ENCODE results near the gene AGAP1.

AGAP1 gene

GRCh38 chr2:235898766-235899165 lies 404.9 kb downstream of the AGAP1 start:
- H3K9me3 ChIP-seq (ENCODE audit: control insufficient read depth, insufficient read depth, low read length), result no peaks in the 10 kb centered on the region
- H3K4me3 ChIP-seq (ENCODE audit: low read length), result no peak overlapping the region
- H3K27ac ChIP-seq (ENCODE audit: low read length), result no peak overlapping the region
- no CpG with 5 or more reads among the region's 4 CpGs for WGBS (ENCODE audit: insufficient coverage, insufficient read length)
- DNase-seq (ENCODE audit: low read depth, low spot score), result no peak
- no peaks in the 10 kb centered on the region for H3K36me3 ChIP-seq (ENCODE audit: control insufficient read depth, insufficient read depth, low read length)
- no peaks in the 10 kb centered on the region for H3K4me1 ChIP-seq (ENCODE audit: control insufficient read depth, insufficient read depth, low read length)
- no peaks in the 10 kb centered on the region for H3K27me3 ChIP-seq (ENCODE audit: control insufficient read depth, insufficient read depth, low read length)

DNA sequence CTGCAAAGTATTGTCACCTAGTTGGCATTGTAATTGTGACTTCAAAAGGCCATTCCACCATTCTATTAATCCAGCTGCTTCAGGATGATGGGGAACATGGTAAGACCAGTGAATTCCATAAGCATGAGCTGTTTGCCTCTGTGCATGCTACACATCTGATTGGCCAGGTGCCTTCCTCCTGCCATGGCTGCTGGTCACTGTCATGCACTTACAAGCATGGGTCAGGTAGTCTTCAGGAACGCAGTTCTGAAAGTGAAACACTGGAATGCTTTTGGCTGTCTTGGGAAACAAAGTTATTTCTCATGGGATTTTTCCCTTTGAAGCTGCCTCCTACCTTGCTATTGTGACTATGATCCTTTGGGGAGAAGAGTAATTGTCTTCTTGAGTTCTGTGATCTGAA lies 406.8 kb downstream of the AGAP1 start:
- no CpG with 5 or more reads among the region's 1 CpG for WGBS (ENCODE audit: insufficient coverage, insufficient read length)
- no peak for DNase-seq (ENCODE audit: low read depth, low spot score)

GRCh38 chr2:235901243-235901642 lies 407.4 kb downstream of the AGAP1 start:
- Histone ChIP-seq H3K27me3 (ENCODE audit: control insufficient read depth, insufficient read depth, low read length) (no peaks in the 10 kb centered on the region), H3K9me3 (ENCODE audit: control insufficient read depth, insufficient read depth, low read length) (no peaks in the 10 kb centered on the region), H3K4me1 (ENCODE audit: control insufficient read depth, insufficient read depth, low read length) (no peaks in the 10 kb centered on the region), H3K4me3 (ENCODE audit: low read length) (no peak overlapping the region), H3K36me3 (ENCODE audit: control insufficient read depth, insufficient read depth, low read length) (no peaks in the 10 kb centered on the region), H3K27ac (ENCODE audit: low read length) (no peak overlapping the region)
- WGBS (ENCODE audit: insufficient coverage, insufficient read length), result no CpG with 5 or more reads among the region's 1 CpG
- DNase-seq (ENCODE audit: low read depth, low spot score), result no peak

More for the DNA sequence above, 406.8 kb downstream of the AGAP1 start:
- Histone ChIP-seq H3K36me3 (ENCODE audit: control insufficient read depth, insufficient read depth, low read length) (no peaks in the 10 kb centered on the region), H3K27ac (ENCODE audit: low read length) (no peak overlapping the region), H3K9me3 (ENCODE audit: control insufficient read depth, insufficient read depth, low read length) (no peaks in the 10 kb centered on the region), H3K27me3 (ENCODE audit: control insufficient read depth, insufficient read depth, low read length) (no peaks in the 10 kb centered on the region), H3K4me3 (ENCODE audit: low read length) (no peak overlapping the region), H3K4me1 (ENCODE audit: control insufficient read depth, insufficient read depth, low read length) (no peaks in the 10 kb centered on the region)

DNA sequence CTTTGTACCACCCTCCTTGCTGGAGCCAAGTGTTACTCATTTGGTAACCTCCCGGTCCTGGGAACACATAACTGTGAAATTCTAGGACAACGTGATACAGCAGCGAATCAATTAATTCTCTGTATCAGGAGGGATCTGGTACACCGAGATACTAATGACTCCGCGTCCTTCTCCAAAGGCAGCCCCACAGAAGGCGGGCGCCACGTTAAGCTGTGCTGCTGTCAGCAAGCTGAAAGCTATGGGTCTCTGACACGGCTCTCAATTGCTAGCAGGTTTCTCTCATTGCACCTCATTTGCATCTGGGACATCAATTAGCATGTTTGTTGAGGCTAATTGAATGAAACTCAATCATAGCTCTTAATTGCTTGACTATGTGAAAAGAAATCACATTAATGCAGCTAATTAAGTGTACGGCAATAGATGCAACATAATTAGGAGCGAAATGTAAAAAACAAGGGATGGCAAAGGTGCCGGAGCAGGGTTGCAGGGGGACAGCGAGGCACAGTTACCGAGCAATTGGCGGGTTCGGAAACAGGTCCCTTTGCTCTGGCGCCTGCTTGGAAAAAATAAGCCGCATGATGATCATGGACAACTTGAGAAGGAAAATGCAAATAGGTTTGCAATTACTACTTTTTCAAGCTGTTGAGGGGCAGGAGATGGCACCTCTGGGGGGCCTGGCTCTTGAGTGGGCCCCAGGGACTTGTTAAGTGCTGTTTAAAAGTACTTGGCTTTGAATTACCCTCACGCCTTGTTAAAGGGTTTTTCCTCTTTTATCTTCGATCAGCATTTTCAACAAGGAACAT lies 410.1 kb downstream of the AGAP1 start:
- H3K36me3 ChIP-seq (ENCODE audit: control insufficient read depth, insufficient read depth, low read length), result no peaks in the 10 kb centered on the region
- no peaks in the 10 kb centered on the region for H3K4me1 ChIP-seq (ENCODE audit: control insufficient read depth, insufficient read depth, low read length)
- no peaks in the 10 kb centered on the region for H3K9me3 ChIP-seq (ENCODE audit: control insufficient read depth, insufficient read depth, low read length)
- H3K4me3 ChIP-seq (ENCODE audit: low read length), result no peak overlapping the region
- no CpG with 5 or more reads among the region's 21 CpGs for WGBS (ENCODE audit: insufficient coverage, insufficient read length)
- H3K27ac ChIP-seq (ENCODE audit: low read length), result no peak overlapping the region
- H3K27me3 ChIP-seq (ENCODE audit: control insufficient read depth, insufficient read depth, low read length), result no peaks in the 10 kb centered on the region
- DNase-seq (ENCODE audit: low read depth, low spot score), result no peak

DNA sequence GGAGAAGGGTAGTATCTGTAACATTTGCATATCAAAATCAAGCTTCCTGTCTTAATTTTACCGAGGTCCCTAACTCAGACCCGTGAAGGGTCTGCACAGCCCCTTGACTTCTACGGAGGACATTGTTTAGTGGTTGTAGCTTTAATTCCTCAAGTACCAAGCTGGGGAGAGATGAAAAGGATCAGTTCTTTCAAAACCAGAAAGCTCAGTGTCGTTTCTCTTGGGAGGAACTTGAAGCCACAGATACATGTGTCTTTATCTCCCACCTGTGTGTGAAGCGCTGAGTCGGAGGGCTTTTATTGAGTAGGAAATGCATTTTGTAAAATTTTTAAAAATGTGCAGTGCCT lies 410.7 kb downstream of the AGAP1 start:
- DNase-seq (ENCODE audit: low read depth, low spot score), result no peak
- Histone ChIP-seq H3K4me1 (ENCODE audit: control insufficient read depth, insufficient read depth, low read length) (no peaks in the 10 kb centered on the region), H3K9me3 (ENCODE audit: control insufficient read depth, insufficient read depth, low read length) (no peaks in the 10 kb centered on the region), H3K27me3 (ENCODE audit: control insufficient read depth, insufficient read depth, low read length) (no peaks in the 10 kb centered on the region), H3K4me3 (ENCODE audit: low read length) (no peak overlapping the region), H3K27ac (ENCODE audit: low read length) (no peak overlapping the region), H3K36me3 (ENCODE audit: control insufficient read depth, insufficient read depth, low read length) (no peaks in the 10 kb centered on the region)
- no CpG with 5 or more reads among the region's 6 CpGs for WGBS (ENCODE audit: insufficient coverage, insufficient read length)

DNA sequence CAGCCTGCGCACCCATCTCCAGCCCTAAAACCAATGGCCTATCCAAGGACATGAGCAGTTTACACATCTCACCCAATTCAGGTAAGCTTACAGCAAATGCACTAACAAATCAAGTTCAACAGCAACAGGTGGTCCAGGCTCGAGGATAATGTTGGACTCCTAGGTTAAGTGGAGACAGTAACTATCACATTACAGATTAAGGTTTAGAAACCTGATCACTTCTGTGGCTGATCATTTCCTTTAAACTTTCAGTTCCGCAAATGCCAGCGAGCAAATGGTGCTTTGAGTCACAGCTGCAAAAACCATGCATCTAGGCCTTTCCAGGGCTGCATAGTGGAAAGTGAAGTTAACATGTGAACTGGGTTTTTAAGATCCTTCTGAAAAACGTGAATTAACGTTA lies 415.0 kb downstream of the AGAP1 start:
- no peaks in the 10 kb centered on the region for H3K27me3 ChIP-seq (ENCODE audit: control insufficient read depth, insufficient read depth, low read length)
- no peaks in the 10 kb centered on the region for H3K4me1 ChIP-seq (ENCODE audit: control insufficient read depth, insufficient read depth, low read length)
- H3K27ac ChIP-seq (ENCODE audit: low read length), result no peak overlapping the region
- WGBS (ENCODE audit: insufficient coverage, insufficient read length), result no CpG with 5 or more reads among the region's 6 CpGs
- no peak for DNase-seq (ENCODE audit: low read depth, low spot score)
- no peak overlapping the region for H3K4me3 ChIP-seq (ENCODE audit: low read length)
- no peaks in the 10 kb centered on the region for H3K9me3 ChIP-seq (ENCODE audit: control insufficient read depth, insufficient read depth, low read length)
- no peaks in the 10 kb centered on the region for H3K36me3 ChIP-seq (ENCODE audit: control insufficient read depth, insufficient read depth, low read length)

GRCh38 chr2:235909358-235909757 lies 415.5 kb downstream of the AGAP1 start:
- no peak for DNase-seq (ENCODE audit: low read depth, low spot score)
- Histone ChIP-seq H3K27ac (ENCODE audit: low read length) (no peak overlapping the region), H3K36me3 (ENCODE audit: control insufficient read depth, insufficient read depth, low read length) (no peaks in the 10 kb centered on the region), H3K27me3 (ENCODE audit: control insufficient read depth, insufficient read depth, low read length) (no peaks in the 10 kb centered on the region), H3K4me3 (ENCODE audit: low read length) (no peak overlapping the region), H3K4me1 (ENCODE audit: control insufficient read depth, insufficient read depth, low read length) (no peaks in the 10 kb centered on the region), H3K9me3 (ENCODE audit: control insufficient read depth, insufficient read depth, low read length) (no peaks in the 10 kb centered on the region)
- WGBS (ENCODE audit: insufficient coverage, insufficient read length), result no CpG with 5 or more reads among the region's 2 CpGs

GRCh38 chr2:235910067-235910466 lies 416.2 kb downstream of the AGAP1 start:
- WGBS (ENCODE audit: insufficient coverage, insufficient read length), result no CpG with 5 or more reads among the region's 3 CpGs
- Histone ChIP-seq H3K9me3 (ENCODE audit: control insufficient read depth, insufficient read depth, low read length) (no peaks in the 10 kb centered on the region), H3K4me3 (ENCODE audit: low read length) (no peak overlapping the region), H3K27me3 (ENCODE audit: control insufficient read depth, insufficient read depth, low read length) (no peaks in the 10 kb centered on the region), H3K36me3 (ENCODE audit: control insufficient read depth, insufficient read depth, low read length) (no peaks in the 10 kb centered on the region), H3K27ac (ENCODE audit: low read length) (no peak overlapping the region), H3K4me1 (ENCODE audit: control insufficient read depth, insufficient read depth, low read length) (no peaks in the 10 kb centered on the region)
- DNase-seq (ENCODE audit: low read depth, low spot score), result no peak

- Histone ChIP-seq H3K9me3 (ENCODE audit: control insufficient read depth, insufficient read depth, low read length) (no peaks in the 10 kb centered on the region), H3K4me3 (ENCODE audit: low read length) (no peak overlapping the region), H3K27me3 (ENCODE audit: control insufficient read depth, insufficient read depth, low read length) (no peaks in the 10 kb centered on the region), H3K27ac (ENCODE audit: low read length) (no peak overlapping the region), H3K36me3 (ENCODE audit: control insufficient read depth, insufficient read depth, low read length) (no peaks in the 10 kb centered on the region), H3K4me1 (ENCODE audit: control insufficient read depth, insufficient read depth, low read length) (no peaks in the 10 kb centered on the region)
- no peak for DNase-seq (ENCODE audit: low read depth, low spot score)
- no CpG with 5 or more reads among the region's 6 CpGs for WGBS (ENCODE audit: insufficient coverage, insufficient read length)
Measured at GRCh38 chr2:235911125-235911524, 417.3 kb downstream of the AGAP1 start.

DNA sequence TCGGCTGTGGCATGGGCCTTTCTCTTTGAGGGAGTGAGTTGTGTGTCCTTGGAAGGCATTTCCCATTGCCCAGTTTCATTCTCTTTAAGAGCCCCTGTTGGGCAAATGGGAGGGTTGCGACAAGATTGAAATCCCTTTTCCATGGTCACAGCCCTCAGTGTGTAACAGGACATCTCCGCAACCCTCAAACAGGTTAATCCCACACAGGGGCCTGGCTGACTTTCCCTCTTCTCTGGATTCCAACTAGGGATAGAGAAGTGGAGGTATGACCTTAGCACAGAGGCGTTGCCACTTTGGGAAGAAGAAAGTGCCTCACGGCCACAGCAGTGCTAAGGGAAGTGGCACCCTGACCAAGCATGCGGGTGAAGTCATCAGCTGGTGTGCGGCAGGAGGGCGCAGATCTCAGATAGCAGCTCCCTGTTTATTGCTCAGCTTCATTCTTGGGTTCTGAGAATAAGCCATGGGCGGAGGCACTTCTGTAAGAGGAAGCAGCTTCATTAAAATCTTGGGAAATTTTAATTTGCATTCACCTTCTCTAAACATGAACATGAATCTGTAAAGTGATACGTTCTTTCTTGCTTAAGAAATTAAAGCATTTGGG lies 417.9 kb downstream of the AGAP1 start:
- Histone ChIP-seq H3K4me1 (ENCODE audit: control insufficient read depth, insufficient read depth, low read length) (no peaks in the 10 kb centered on the region), H3K27me3 (ENCODE audit: control insufficient read depth, insufficient read depth, low read length) (no peaks in the 10 kb centered on the region), H3K27ac (ENCODE audit: low read length) (no peak overlapping the region), H3K36me3 (ENCODE audit: control insufficient read depth, insufficient read depth, low read length) (no peaks in the 10 kb centered on the region), H3K9me3 (ENCODE audit: control insufficient read depth, insufficient read depth, low read length) (no peaks in the 10 kb centered on the region), H3K4me3 (ENCODE audit: low read length) (no peak overlapping the region)
- WGBS (ENCODE audit: insufficient coverage, insufficient read length), result no CpG with 5 or more reads among the region's 10 CpGs
- no peak for DNase-seq (ENCODE audit: low read depth, low spot score)

DNA sequence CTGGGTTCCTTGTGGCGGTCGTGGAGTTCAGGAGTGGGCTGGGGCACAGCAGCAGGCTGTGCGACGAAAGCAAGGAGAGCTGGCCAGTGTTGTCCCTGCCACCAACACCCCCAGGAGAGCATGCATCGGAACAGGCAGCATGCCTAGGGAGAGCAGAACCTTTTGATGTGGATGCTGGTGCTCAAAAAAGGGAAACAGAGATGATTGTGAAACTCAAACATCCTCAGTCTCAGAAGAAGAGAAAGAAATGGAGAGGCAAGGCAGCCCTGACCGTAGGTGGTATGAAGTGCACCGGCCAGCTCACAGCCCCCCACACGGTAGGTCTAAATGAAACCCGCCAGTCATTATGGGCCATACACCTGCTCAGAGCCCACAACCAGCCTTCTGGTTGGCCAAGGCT lies 420.9 kb downstream of the AGAP1 start:
- DNase-seq (ENCODE audit: low read depth, low spot score), result no peak
- no peaks in the 10 kb centered on the region for H3K36me3 ChIP-seq (ENCODE audit: control insufficient read depth, insufficient read depth, low read length)
- H3K27ac ChIP-seq (ENCODE audit: low read length), result no peak overlapping the region
- no peaks in the 10 kb centered on the region for H3K4me1 ChIP-seq (ENCODE audit: control insufficient read depth, insufficient read depth, low read length)
- H3K9me3 ChIP-seq (ENCODE audit: control insufficient read depth, insufficient read depth, low read length), result no peaks in the 10 kb centered on the region
- H3K27me3 ChIP-seq (ENCODE audit: control insufficient read depth, insufficient read depth, low read length), result no peaks in the 10 kb centered on the region
- WGBS (ENCODE audit: insufficient coverage, insufficient read length), result no CpG with 5 or more reads among the region's 9 CpGs
- no peak overlapping the region for H3K4me3 ChIP-seq (ENCODE audit: low read length)

All from iPS DF 6.9 (cell line).